ENCODE results near the gene C1orf141. TPM values are rescaled to one million over a fixed set of nuclear protein-coding genes. Genes with fewer than 3 reads are reported as not detected.

Gene C1orf141
- total and polyA plus RNA-seq, 9 of the 15 experiments (the other 6 are each of a cell fraction or from before 2014, with no cell fraction given): not detected

- TF ChIP-seq, protein P1, sequence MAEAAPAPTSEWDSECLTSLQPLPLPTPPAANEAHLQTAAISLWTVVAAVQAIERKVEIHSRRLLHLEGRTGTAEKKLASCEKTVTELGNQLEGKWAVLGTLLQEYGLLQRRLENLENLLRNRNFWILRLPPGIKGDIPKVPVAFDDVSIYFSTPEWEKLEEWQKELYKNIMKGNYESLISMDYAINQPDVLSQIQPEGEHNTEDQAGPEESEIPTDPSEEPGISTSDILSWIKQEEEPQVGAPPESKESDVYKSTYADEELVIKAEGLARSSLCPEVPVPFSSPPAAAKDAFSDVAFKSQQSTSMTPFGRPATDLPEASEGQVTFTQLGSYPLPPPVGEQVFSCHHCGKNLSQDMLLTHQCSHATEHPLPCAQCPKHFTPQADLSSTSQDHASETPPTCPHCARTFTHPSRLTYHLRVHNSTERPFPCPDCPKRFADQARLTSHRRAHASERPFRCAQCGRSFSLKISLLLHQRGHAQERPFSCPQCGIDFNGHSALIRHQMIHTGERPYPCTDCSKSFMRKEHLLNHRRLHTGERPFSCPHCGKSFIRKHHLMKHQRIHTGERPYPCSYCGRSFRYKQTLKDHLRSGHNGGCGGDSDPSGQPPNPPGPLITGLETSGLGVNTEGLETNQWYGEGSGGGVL (CRISPR knock-in tag; IDR thresholded peaks at IDR 0.05): no peak
- TF ChIP-seq EP300 (IDR thresholded peaks at IDR 0.05; ENCODE audit: low read length): no peak
- peak; percentile 93 for TF ChIP-seq CC2D1A (IDR thresholded peaks at IDR 0.05)
- no peak for TF ChIP-seq BHLHE40 (IDR thresholded peaks at IDR 0.05; ENCODE audit: low read length)
- no peak for TF ChIP-seq FUS (optimal IDR thresholded peaks at IDR 0.05; ENCODE audit: low read depth, low read length)
- no peak for TF ChIP-seq BACH1 (tag; IDR thresholded peaks at IDR 0.05)
- TF ChIP-seq ZNF134 (CRISPR knock-in tag; conservative IDR thresholded peaks at IDR 0.05): no peak
- TF ChIP-seq GATAD2B (IDR thresholded peaks at IDR 0.05; ENCODE audit: borderline replicate concordance): no peak
- no peak for TF ChIP-seq MEF2A (IDR thresholded peaks at IDR 0.05; ENCODE audit: control insufficient read depth, low read depth, low read length)
- TF ChIP-seq ZNF444 (CRISPR knock-in tag; IDR thresholded peaks at IDR 0.05): no peak
- TF ChIP-seq MTF1 (CRISPR knock-in tag; IDR thresholded peaks at IDR 0.05; ENCODE audit: borderline replicate concordance): no peak
- peak; percentile 54; the same call in 1 of the 2 replicates for TF ChIP-seq KLF16 (IDR thresholded peaks at IDR 0.05)
- TF ChIP-seq ZNF3 (CRISPR knock-in tag; IDR thresholded peaks at IDR 0.05): no peak
- TF ChIP-seq, protein P2, sequence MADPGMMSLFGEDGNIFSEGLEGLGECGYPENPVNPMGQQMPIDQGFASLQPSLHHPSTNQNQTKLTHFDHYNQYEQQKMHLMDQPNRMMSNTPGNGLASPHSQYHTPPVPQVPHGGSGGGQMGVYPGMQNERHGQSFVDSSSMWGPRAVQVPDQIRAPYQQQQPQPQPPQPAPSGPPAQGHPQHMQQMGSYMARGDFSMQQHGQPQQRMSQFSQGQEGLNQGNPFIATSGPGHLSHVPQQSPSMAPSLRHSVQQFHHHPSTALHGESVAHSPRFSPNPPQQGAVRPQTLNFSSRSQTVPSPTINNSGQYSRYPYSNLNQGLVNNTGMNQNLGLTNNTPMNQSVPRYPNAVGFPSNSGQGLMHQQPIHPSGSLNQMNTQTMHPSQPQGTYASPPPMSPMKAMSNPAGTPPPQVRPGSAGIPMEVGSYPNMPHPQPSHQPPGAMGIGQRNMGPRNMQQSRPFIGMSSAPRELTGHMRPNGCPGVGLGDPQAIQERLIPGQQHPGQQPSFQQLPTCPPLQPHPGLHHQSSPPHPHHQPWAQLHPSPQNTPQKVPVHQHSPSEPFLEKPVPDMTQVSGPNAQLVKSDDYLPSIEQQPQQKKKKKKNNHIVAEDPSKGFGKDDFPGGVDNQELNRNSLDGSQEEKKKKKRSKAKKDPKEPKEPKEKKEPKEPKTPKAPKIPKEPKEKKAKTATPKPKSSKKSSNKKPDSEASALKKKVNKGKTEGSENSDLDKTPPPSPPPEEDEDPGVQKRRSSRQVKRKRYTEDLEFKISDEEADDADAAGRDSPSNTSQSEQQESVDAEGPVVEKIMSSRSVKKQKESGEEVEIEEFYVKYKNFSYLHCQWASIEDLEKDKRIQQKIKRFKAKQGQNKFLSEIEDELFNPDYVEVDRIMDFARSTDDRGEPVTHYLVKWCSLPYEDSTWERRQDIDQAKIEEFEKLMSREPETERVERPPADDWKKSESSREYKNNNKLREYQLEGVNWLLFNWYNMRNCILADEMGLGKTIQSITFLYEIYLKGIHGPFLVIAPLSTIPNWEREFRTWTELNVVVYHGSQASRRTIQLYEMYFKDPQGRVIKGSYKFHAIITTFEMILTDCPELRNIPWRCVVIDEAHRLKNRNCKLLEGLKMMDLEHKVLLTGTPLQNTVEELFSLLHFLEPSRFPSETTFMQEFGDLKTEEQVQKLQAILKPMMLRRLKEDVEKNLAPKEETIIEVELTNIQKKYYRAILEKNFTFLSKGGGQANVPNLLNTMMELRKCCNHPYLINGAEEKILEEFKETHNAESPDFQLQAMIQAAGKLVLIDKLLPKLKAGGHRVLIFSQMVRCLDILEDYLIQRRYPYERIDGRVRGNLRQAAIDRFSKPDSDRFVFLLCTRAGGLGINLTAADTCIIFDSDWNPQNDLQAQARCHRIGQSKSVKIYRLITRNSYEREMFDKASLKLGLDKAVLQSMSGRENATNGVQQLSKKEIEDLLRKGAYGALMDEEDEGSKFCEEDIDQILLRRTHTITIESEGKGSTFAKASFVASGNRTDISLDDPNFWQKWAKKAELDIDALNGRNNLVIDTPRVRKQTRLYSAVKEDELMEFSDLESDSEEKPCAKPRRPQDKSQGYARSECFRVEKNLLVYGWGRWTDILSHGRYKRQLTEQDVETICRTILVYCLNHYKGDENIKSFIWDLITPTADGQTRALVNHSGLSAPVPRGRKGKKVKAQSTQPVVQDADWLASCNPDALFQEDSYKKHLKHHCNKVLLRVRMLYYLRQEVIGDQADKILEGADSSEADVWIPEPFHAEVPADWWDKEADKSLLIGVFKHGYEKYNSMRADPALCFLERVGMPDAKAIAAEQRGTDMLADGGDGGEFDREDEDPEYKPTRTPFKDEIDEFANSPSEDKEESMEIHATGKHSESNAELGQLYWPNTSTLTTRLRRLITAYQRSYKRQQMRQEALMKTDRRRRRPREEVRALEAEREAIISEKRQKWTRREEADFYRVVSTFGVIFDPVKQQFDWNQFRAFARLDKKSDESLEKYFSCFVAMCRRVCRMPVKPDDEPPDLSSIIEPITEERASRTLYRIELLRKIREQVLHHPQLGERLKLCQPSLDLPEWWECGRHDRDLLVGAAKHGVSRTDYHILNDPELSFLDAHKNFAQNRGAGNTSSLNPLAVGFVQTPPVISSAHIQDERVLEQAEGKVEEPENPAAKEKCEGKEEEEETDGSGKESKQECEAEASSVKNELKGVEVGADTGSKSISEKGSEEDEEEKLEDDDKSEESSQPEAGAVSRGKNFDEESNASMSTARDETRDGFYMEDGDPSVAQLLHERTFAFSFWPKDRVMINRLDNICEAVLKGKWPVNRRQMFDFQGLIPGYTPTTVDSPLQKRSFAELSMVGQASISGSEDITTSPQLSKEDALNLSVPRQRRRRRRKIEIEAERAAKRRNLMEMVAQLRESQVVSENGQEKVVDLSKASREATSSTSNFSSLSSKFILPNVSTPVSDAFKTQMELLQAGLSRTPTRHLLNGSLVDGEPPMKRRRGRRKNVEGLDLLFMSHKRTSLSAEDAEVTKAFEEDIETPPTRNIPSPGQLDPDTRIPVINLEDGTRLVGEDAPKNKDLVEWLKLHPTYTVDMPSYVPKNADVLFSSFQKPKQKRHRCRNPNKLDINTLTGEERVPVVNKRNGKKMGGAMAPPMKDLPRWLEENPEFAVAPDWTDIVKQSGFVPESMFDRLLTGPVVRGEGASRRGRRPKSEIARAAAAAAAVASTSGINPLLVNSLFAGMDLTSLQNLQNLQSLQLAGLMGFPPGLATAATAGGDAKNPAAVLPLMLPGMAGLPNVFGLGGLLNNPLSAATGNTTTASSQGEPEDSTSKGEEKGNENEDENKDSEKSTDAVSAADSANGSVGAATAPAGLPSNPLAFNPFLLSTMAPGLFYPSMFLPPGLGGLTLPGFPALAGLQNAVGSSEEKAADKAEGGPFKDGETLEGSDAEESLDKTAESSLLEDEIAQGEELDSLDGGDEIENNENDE (IDR thresholded peaks at IDR 0.05; ENCODE audit: low read depth, low read length): no peak
- TF ChIP-seq ETV5 (CRISPR knock-in tag; IDR thresholded peaks at IDR 0.05; ENCODE audit: low read depth): no peak
- no peak for TF ChIP-seq SMARCE1 (IDR thresholded peaks at IDR 0.05)
- no peak for TF ChIP-seq ZNF551 (CRISPR knock-in tag; IDR thresholded peaks at IDR 0.05)
- no peak for TF ChIP-seq MBD2 (IDR thresholded peaks at IDR 0.05; ENCODE audit: borderline replicate concordance, low read depth)
Observed at GRCh38 chr1:67149179-67149770, 14.5 kb upstream of the C1orf141 start (continued).
